HuH-7 (cell line): ENCODE results near the gene AJM1.
"Not testable (repeated sequence)": the region's sequence is repeated elsewhere in the genome, so short reads cannot be mapped to it uniquely, and the experiment has no call there.

Source experiments
- DNase-seq: peaks from one replicate; pipeline ENCODE4 v3.0.0; 2011; ENCODE audit warnings: low spot score

AJM1 gene

GRCh38 chr9:136831720-136832104 lies 10.6 kb upstream of the AJM1 start:
- DNase-seq = no peak

GRCh38 chr9:136832581-136832980 lies 9.7 kb upstream of the AJM1 start:
- DNase-seq = no peak

GRCh38 chr9:136833381-136834048 lies 8.8 kb upstream of the AJM1 start:
- not testable (repeated sequence) for DNase-seq

- no peak for DNase-seq
These were observed 6.9 kb upstream of the AJM1 start for GRCh38 chr9:136835162-136835931.

GRCh38 chr9:136835932-136836904 lies 6.1 kb upstream of the AJM1 start:
- no peak for DNase-seq

GRCh38 chr9:136837146-136837855 lies 5.0 kb upstream of the AJM1 start:
- no peak for DNase-seq

- DNase-seq = not testable (repeated sequence)
These were observed 4.4 kb upstream of the AJM1 start for GRCh38 chr9:136837856-136838277.

GRCh38 chr9:136838314-136839228 lies 3.7 kb upstream of the AJM1 start:
- DNase-seq = no peak

- DNase-seq = no peak
These were observed 2.8 kb upstream of the AJM1 start for GRCh38 chr9:136839229-136840139.

- DNase-seq = no peak
These were observed 2.0 kb upstream of the AJM1 start for GRCh38 chr9:136840140-136840876.

GRCh38 chr9:136840877-136841645 lies 1.2 kb upstream of the AJM1 start:
- no peak for DNase-seq

- not testable (repeated sequence) for DNase-seq
These were observed 465 bp upstream of the AJM1 start for GRCh38 chr9:136841646-136842379.

- not testable (repeated sequence) for DNase-seq
These were observed 1.0 kb downstream of the AJM1 start for GRCh38 chr9:136843159-136843800.

- DNase-seq = not testable (repeated sequence)
These were observed 1.8 kb downstream of the AJM1 start for GRCh38 chr9:136843801-136844740.

- no peak for DNase-seq
These were observed 2.6 kb downstream of the AJM1 start for GRCh38 chr9:136844761-136845464.
